K562 (cell line): ENCODE measurements around the gene PACS2. TPM values are rescaled to one million over a fixed set of nuclear protein-coding genes. Genes with fewer than 3 reads are reported as not detected.

Experiments
- ATAC-seq: fragments of 200-7000 bp; cut with Tn5 transposase; 3 replicates; pipeline ENCODE4 v1.9.1; 2020; ENCODE audit warnings: moderate library complexity
- BruUV-seq: library from RNA; stranded (reverse); fragments of 400-500 nt; replicated peaks from 2 replicates; lab custom pipeline; 2021; lab: Mats Ljungman, UMichigan
- CTCF ChIA-PET: fragments of 300-600 bp; formaldehyde crosslinking; extraction: SDS; loops from one replicate; lab custom pipeline; 2021; ENCODE audit warnings: low intra/inter-chr PET ratio; lab: Yijun Ruan, JAX
- POLR2A ChIA-PET: fragments of 300-600, 350-650 bp; sonication (Branson Sonifier 250); formaldehyde crosslinking; extraction: SDS; loops from one replicate; lab custom pipeline; 2021; ENCODE audit warnings: antibody characterized with exemption, inconsistent platforms; lab: Yijun Ruan, JAX
- DNase-seq, 4 experiments: peaks; one replicate each; pipeline versions ENCODE4 v3.0.0 to v3.0.0-alpha.2; 2011 to 2018; ENCODE audit warnings: low spot score in 3 of 4, mixed read lengths in 3 of 4; ENCODE audit errors: extremely low read depth in 1 of 4
- FAIRE-seq: peaks from 2 replicates; lab custom pipeline; 2011; peaks lifted over from hg19 to GRCh38; lab: Jason Lieb, UNC
- H2AFZ ChIP-seq: 2 replicates; pipeline ENCODE4 v1.6.0; 2011; ENCODE audit warnings: low read depth, low read length, control low read depth, inconsistent platforms
- H3K27ac ChIP-seq: fragments of 200-600 bp; 3 replicates; pipeline ENCODE4 v1.8.0; 2011; ENCODE audit warnings: low read depth, mild to moderate bottlenecking, control low read depth, inconsistent platforms, low read length, moderate library complexity, mixed read lengths; ENCODE audit errors: extremely low read depth
- H3K27me3 ChIP-seq, 2 experiments: fragments of 300-600 bp in 1 of 2; 2 replicates in 1 of 2; 3 replicates in 1 of 2; pipeline versions ENCODE4 v1.6.0 to v1.8.0; 2011; ENCODE audit warnings: inconsistent platforms in 2 of 2, low read length in 2 of 2, mild to moderate bottlenecking in 1 of 2, mixed read lengths in 1 of 2, moderate library complexity in 1 of 2; ENCODE audit not compliant: control insufficient read depth in 2 of 2, insufficient read depth in 2 of 2
- H3K36me3 ChIP-seq: fragments of 300-600 bp; 3 replicates; pipeline ENCODE4 v1.8.0; 2011; ENCODE audit warnings: mild to moderate bottlenecking, low read length, inconsistent platforms; ENCODE audit not compliant: control insufficient read depth, insufficient read depth
- H3K4me1 ChIP-seq, 2 experiments: fragments of 200-600 bp in 1 of 2; replicated peaks in 1 of 2; 2 replicates in 1 of 2; 3 replicates in 1 of 2; pipeline versions ENCODE4 v1.5.1 to v1.8.0; 2011; ENCODE audit warnings: inconsistent platforms in 2 of 2, low read length in 2 of 2, mild to moderate bottlenecking in 1 of 2, mixed read lengths in 1 of 2, moderate library complexity in 1 of 2; ENCODE audit not compliant: control insufficient read depth in 2 of 2, insufficient read depth in 2 of 2
- H3K4me2 ChIP-seq: 2 replicates; pipeline ENCODE4 v1.6.1; 2011; ENCODE audit warnings: low read length, control low read depth, inconsistent platforms, mixed read lengths; ENCODE audit not compliant: insufficient read depth
- H3K4me3 ChIP-seq: fragments of 200-600 bp; sonication (generic), shearing (Covaris generic); 2 replicates; pipeline ENCODE4 v1.5.1; 2016; ENCODE audit warnings: control low read depth, inconsistent platforms
- H3K79me2 ChIP-seq: fragments of 200-600 bp; 3 replicates; pipeline ENCODE4 v1.8.0; 2011; ENCODE audit warnings: low read length, inconsistent platforms; ENCODE audit not compliant: control insufficient read depth, insufficient read depth
- H3K9ac ChIP-seq, 2 experiments: 2 replicates each; pipeline versions ENCODE4 v1.6.0 to v1.6.1; 2011; ENCODE audit warnings: low read depth in 2 of 2, low read length in 2 of 2, control low read depth in 1 of 2, inconsistent platforms in 1 of 2, mild to moderate bottlenecking in 1 of 2, mixed read lengths in 1 of 2; ENCODE audit not compliant: insufficient read depth in 1 of 2
- H3K9me1 ChIP-seq: one replicate; pipeline ENCODE4 v1.6.0; 2011; ENCODE audit warnings: inconsistent platforms, mild to moderate bottlenecking, low read length, moderate library complexity; ENCODE audit not compliant: control insufficient read depth, insufficient read depth
- H3K9me3 ChIP-seq: replicated peaks from 2 replicates; pipeline ENCODE4 v1.5.1; 2011; ENCODE audit warnings: low read depth, low read length, inconsistent platforms; ENCODE audit not compliant: control insufficient read depth, insufficient read depth
- H4K20me1 ChIP-seq: replicated peaks from 2 replicates; pipeline ENCODE4 v1.6.1; 2011; ENCODE audit warnings: low read length, inconsistent platforms, mixed read lengths; ENCODE audit not compliant: control insufficient read depth, insufficient read depth
- CHD7 ChIP-seq: fragments of 200-600 bp; sonication (generic); IDR thresholded peaks from one replicate; pipeline ENCODE4 v1.6.1; 2012; ENCODE audit warnings: mild to moderate bottlenecking, low read depth, low read length, inconsistent platforms
- E2F5 ChIP-seq: sonication (generic); formaldehyde crosslinking; IDR thresholded peaks from 2 replicates; pipeline ENCODE4 v1.8.0; 2022; ENCODE audit warnings: mild to moderate bottlenecking, missing genetic modification reagents
- HINFP ChIP-seq: fragments of 450-650 bp; conservative IDR thresholded peaks from 2 replicates; pipeline ENCODE4 v1.6.1; 2016; ENCODE audit warnings: missing genetic modification characterization, low read depth, mild to moderate bottlenecking, control low read depth, missing compliant biosample characterization
- HMG20B ChIP-seq: fragments of 250-450 bp; sonication (Bioruptor Pico); IDR thresholded peaks from 2 replicates; pipeline ENCODE4 v1.5.0; 2021; ENCODE audit warnings: mild to moderate bottlenecking
- POLR2G ChIP-seq: fragments of 200-400 bp; formaldehyde crosslinking; IDR thresholded peaks from 2 replicates; pipeline ENCODE4 v1.6.1; 2017; ENCODE audit warnings: low read depth, mild to moderate bottlenecking, antibody characterized with exemption, low read length, moderate library complexity
- WGBS: fragments of 100-300 bp; shearing (Covaris generic); methylation state at CpG from one replicate; pipeline ENCODE4 v1.1.6; 2016; ENCODE audit warnings: low coverage, mixed read lengths; ENCODE audit not compliant: insufficient coverage; ENCODE audit errors: missing lambda C conversion rate; 5-methylcytosine and 5-hydroxymethylcytosine counted together
- in situ Hi-C: fragments of 300-500 bp; cut with MboI; formaldehyde crosslinking; loops from 4 replicates; pipeline ENCODE4 v1.15.0; 2018; ENCODE audit warnings: inconsistent platforms, mixed read lengths
- intact Hi-C: fragments of 100-400 bp; cut with micrococcal nuclease; formaldehyde crosslinking; loops from 2 replicates; pipeline ENCODE4 v1.14.2; 2022
- polyA plus RNA-seq, 8 experiments: library from polyadenylated mRNA; depleted of rRNA in 4 of 8; stranded (reverse) in 5 of 8; unstranded in 3 of 8; fragments of >200 nt; fragmentation: Nextera tagmentation in 2 of 8; fragmentation: Illumina TruSeq in 1 of 8; extraction: Ambion mirVana in 2 of 8; extraction: Trizol in 1 of 8; gene quantifications; 2 replicates each; pipeline versions ENCODE4 v1.2.1 to v1.2.3, GENCODE V29; 2011 to 2014; ENCODE audit warnings: inconsistent platforms in 1 of 8, missing spikeins in 1 of 8
- total RNA-seq, 7 experiments: library from RNA; depleted of rRNA in 6 of 7; stranded (reverse); fragments of >200 nt in 6 of 7; fragmentation: Illumina TruSeq in 2 of 7; extraction: Trizol in 2 of 7; gene quantifications; 2 replicates each; pipeline versions ENCODE4 v1.2.1 to v1.2.3, GENCODE V29; 2011 to 2021; ENCODE audit warnings: low replicate concordance in 1 of 7

PACS2 gene
- total and polyA plus RNA-seq, 9 of the 15 experiments (the other 6 are each of a cell fraction or from before 2014, with no cell fraction given) = 0.11 to 20.8 (median 9.9) TPM

- CTCF ChIA-PET = no interaction called here
- no peaks in the 10 kb centered on the region; the same call in 1 of the 2 replicates for H4K20me1 ChIP-seq
- H3K27ac ChIP-seq = no peak overlapping the region
- FAIRE-seq = no peak
- in situ Hi-C loops = no loop called here
- WGBS = 66% methylated on average over 12 of the region's 16 CpGs
- DNase-seq = no peak
- no peaks in the 10 kb centered on the region for H3K9me1 ChIP-seq
- H3K9ac ChIP-seq = peak overlapping the region in 1 of 2 experiments; percentile 68; a peak in 2 of 4 replicates
- H3K27me3 ChIP-seq = no peaks in the 10 kb centered on the region
- ATAC-seq = no peak
- BruUV-seq = no TSS peak
- intact Hi-C loops = no loop called here
- POLR2A ChIA-PET = interaction anchor here (0.5 kb wide), 1 partner anchor 13 kb away, joined by 3 read pairs; no protein-coding TSS in a partner anchor
- no peak overlapping the region for H3K4me2 ChIP-seq
- no peaks in the 10 kb centered on the region for H3K36me3 ChIP-seq
- H3K79me2 ChIP-seq = no peaks in the 10 kb centered on the region
- H3K4me1 ChIP-seq = peaks cover 0 to 52% of the 10 kb centered on the region in 2 experiments; a peak in 2 of 5 replicates
- 0 out of 2 replicates have a peak, but pooled peaks have one; percentile 13 for TF ChIP-seq POLR2G
- TF ChIP-seq HINFP (tag) = no peak
- TF ChIP-seq HMG20B (CRISPR knock-in tag) = no peak
- no peak for TF ChIP-seq E2F5 (CRISPR knock-in tag)
- TF ChIP-seq CHD7 = no peak
- TF ChIP-seq, all 486 proteins: peak for 1
- no peak overlapping the region for H2AFZ ChIP-seq
- H3K9me3 ChIP-seq = no peaks in the 10 kb centered on the region
- H3K4me3 ChIP-seq = no peak overlapping the region
Observed at GRCh38 chr14:105388976-105389375, 74.4 kb downstream of the PACS2 start.
